Ectodermal cell (in vitro differentiated cells): ENCODE data around the gene CLASP1.
"Not testable (repeated sequence)": the region's sequence is repeated elsewhere in the genome, so short reads cannot be mapped to it uniquely, and the experiment has no call there.

Source experiments
- H3K27ac ChIP-seq: 2 replicates; pipeline ENCODE4 v1.7.0; 2013; ENCODE audit warnings: mild to moderate bottlenecking, low read depth, low read length; ENCODE audit not compliant: insufficient read depth, poor library complexity, severe bottlenecking
- H3K27me3 ChIP-seq: 2 replicates; pipeline ENCODE4 v1.7.0; 2013; ENCODE audit warnings: mild to moderate bottlenecking, low read length; ENCODE audit not compliant: insufficient read depth, control insufficient read depth, poor library complexity, severe bottlenecking
- H3K36me3 ChIP-seq: one replicate; pipeline ENCODE4 v1.7.0; 2013; ENCODE audit warnings: low read length; ENCODE audit not compliant: control insufficient read depth, insufficient read depth
- H3K4me1 ChIP-seq: one replicate; pipeline ENCODE4 v1.7.0; 2013; ENCODE audit warnings: low read length; ENCODE audit not compliant: control insufficient read depth, insufficient read depth
- H3K4me3 ChIP-seq: 2 replicates; pipeline ENCODE4 v1.7.0; 2013; ENCODE audit warnings: low read depth, low read length, control low read depth; ENCODE audit not compliant: insufficient read depth
- H3K9me3 ChIP-seq: 2 replicates; pipeline ENCODE4 v1.7.0; 2013; ENCODE audit warnings: mild to moderate bottlenecking, low read length, moderate library complexity; ENCODE audit not compliant: control insufficient read depth
- whole genome bisulfite sequencing, 2 experiments: methylation state at CpG; one replicate each; pipeline ENCODE4 v1.1.7; 2013; ENCODE audit warnings: missing lambda C conversion rate in 2 of 2; 5-methylcytosine and 5-hydroxymethylcytosine counted together

Gene CLASP1

DNA sequence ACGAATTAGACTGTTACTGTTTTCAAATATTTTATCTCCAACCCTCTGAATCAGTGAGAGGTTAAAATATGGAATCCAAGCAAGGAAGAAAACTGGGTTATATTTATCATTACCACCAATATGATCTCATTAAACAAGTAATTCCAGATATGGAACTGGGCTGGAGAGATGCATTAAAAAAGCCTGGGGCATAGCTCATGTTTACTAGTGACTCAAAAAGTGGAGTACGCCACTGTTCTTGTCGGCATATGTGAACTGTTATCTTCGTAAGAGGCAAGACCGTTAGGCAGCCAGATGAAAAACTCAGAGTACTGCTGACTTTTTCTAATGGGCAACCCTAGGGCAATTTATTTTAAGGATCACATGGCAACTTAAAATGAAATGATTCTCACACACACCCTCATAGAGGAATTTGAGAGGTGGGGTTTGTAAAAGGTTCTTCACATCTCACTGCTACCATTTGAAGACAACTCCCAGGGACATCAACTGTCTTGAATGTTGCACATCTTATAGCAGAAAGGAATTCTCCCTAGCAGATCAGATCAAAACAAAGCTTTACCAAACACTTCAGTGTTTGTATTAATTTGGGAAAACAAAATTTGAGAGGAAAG lies 259.1 kb downstream of the CLASP1 start:
- no peak overlapping the region for H3K27ac ChIP-seq
- no peak overlapping the region for H3K4me3 ChIP-seq
- no peaks in the 10 kb centered on the region for H3K27me3 ChIP-seq
- H3K9me3 ChIP-seq = no peaks in the 10 kb centered on the region
- no peaks in the 10 kb centered on the region for H3K4me1 ChIP-seq
- 98% methylated on average over 4 to 5 of the region's 5 CpGs for WGBS, 2 experiments
- H3K36me3 ChIP-seq = peaks cover 8% of the 10 kb centered on the region

DNA sequence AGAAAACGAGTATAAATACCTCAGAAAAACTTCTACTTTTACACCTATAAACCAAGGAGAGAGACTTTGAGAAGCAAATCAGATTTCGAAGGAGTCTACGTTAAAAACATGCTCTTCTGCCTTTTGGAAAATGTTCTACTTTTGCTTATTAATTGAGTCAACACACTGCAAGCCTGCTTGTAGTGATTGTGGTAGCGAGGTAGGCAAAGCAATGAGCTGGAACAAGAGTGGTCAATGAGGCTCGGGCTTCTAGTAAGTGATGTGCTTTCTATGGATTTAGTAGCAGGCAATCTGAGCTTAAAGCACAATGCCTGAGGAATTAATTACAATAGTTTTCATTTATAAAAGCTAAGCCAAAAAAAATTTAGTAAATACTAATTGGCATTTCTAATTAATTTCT lies 260.9 kb downstream of the CLASP1 start:
- Histone ChIP-seq H3K27ac (no peak overlapping the region), H3K4me1 (no peaks in the 10 kb centered on the region), H3K27me3 (no peaks in the 10 kb centered on the region), H3K9me3 (no peaks in the 10 kb centered on the region), H3K36me3 (peaks cover 12% of the 10 kb centered on the region), H3K4me3 (no peak overlapping the region)
- 95 to 97% methylated on average over 5 of the region's 5 CpGs for WGBS, 2 experiments

DNA sequence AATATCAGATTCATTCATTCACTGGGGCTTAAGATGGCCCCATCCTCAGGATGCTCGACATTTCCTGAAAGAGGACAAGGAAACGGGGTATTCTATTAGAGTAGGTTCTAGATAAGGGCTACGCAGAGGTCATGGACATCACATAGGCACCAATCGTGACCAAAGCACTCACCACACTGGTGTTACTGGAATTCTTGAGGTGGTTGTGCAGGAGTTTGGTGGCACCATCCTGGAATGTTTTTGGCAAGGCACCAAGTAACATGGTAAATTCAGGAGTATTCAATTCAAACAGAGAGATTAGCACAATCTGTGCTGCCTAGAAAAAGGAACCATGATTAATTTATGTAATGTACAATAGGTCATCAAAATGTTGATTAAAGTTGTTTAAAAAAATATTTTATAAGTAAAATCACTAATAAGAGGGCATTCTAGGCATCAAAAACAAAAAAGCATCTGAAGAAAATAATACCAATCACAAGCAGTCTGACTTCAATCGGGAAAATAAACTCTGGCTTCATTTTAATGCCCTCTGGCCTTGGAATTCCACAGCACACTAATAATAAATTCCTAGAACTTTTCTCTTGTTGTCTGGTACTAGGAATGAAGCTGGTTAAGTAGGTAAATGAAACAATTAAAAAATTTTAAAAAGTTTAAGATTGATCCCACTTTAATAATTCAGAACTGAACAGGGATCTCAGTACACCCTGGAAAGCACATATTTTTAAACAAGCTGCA lies 261.5 kb downstream of the CLASP1 start:
- H3K9me3 ChIP-seq = no peaks in the 10 kb centered on the region
- 96% methylated on average over 5 of the region's 5 CpGs for WGBS, 2 experiments
- H3K27ac ChIP-seq = no peak overlapping the region
- H3K27me3 ChIP-seq = no peaks in the 10 kb centered on the region
- no peak overlapping the region for H3K4me3 ChIP-seq
- peaks cover 12% of the 10 kb centered on the region for H3K36me3 ChIP-seq
- H3K4me1 ChIP-seq = no peaks in the 10 kb centered on the region

DNA sequence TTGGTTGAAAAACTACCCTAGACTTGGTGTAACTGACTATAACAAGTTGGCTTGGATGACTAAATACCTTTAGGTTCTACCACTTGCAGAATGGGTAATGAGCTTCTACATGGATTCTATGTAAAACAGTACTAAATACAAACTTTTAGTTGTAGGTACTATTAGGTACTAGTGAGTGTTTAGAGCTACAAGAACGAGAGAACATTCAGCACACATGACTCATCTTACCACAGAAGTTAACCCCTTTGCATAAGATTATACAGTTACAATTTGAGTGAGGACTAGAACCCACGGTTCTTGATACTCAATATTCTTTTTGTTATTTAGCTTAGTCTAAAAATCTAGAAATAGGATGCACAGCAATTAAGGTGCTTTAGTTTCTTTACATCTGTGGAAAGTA lies 262.6 kb downstream of the CLASP1 start:
- 77% methylated on average over 2 of the region's 2 CpGs; no CpG with 5 or more reads in 1 of the 2 experiments for WGBS, 2 experiments
- Histone ChIP-seq H3K27me3 (no peaks in the 10 kb centered on the region), H3K4me3 (no peak overlapping the region), H3K9me3 (no peaks in the 10 kb centered on the region), H3K27ac (no peak overlapping the region), H3K36me3 (peaks cover 10% of the 10 kb centered on the region), H3K4me1 (no peaks in the 10 kb centered on the region)

DNA sequence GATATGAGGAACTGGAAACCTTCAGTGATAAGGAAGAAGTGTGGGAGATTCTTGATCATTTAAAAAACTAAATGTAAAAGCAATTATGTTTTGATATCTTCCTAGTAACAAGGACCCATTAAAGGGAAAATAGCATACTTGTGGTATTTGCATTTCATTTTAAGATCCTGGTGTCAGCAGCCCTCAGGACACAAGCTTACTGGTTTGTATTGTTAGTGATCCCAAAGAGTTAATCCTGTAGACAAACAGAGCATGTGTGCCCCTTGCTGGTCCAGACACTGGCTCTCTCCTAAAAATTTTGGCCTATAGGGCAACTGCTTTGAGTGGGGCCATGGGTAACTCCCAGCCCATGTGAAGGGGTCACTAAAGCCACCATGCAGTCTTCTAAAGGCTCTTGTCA lies 263.2 kb downstream of the CLASP1 start:
- Histone ChIP-seq H3K27ac (no peak overlapping the region), H3K36me3 (peaks cover 14% of the 10 kb centered on the region), H3K27me3 (no peaks in the 10 kb centered on the region), H3K4me1 (no peaks in the 10 kb centered on the region), H3K4me3 (no peak overlapping the region), H3K9me3 (no peaks in the 10 kb centered on the region)

DNA sequence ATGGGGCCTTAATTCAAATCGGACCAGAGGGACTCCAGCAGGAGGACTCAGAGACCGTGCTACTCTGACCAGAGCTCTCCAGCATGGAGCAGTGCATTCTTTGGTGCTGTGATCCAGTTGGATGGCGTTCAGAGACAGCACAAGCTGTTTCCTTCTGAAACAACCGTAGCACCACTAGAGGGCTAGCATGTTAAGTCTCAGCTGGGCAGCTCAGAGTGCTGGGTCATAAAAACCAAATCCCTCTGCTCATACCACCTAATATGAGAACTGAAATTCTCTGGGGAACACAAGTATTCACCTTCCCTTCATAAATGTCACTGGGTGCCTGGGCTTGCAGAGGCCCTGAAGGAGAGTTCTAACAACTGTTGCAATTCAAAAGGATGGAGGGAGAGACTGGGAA lies 266.5 kb downstream of the CLASP1 start:
- Histone ChIP-seq H3K4me3 (no peak overlapping the region), H3K36me3 (peaks cover 14% of the 10 kb centered on the region), H3K9me3 (no peaks in the 10 kb centered on the region), H3K4me1 (no peaks in the 10 kb centered on the region), H3K27ac (no peak overlapping the region), H3K27me3 (no peaks in the 10 kb centered on the region)
- WGBS, 2 experiments = 90 to 91% methylated on average over 4 of the region's 4 CpGs

DNA sequence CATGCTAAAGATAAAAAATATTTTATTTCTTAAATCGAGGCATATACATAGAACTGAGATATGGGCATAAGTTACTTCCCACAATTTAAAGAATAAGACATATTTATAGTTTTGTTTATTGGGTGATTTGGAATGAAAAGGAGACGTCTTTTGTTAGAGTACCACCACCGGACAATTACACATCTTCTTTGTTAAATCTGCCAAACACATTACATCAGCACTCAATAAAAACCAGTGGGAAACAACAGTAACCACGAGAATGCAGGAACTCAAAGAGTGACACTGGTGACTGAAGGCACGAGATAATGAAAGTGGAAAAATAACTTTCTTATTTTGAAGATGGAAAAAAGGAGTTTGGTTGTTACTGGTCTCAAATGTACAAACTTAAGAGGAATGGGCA lies 271.6 kb downstream of the CLASP1 start:
- no peak overlapping the region for H3K4me3 ChIP-seq
- no peak overlapping the region for H3K27ac ChIP-seq
- H3K36me3 ChIP-seq = peaks cover 26% of the 10 kb centered on the region
- WGBS, 2 experiments = 84 to 96% methylated on average over 2 to 4 of the region's 5 CpGs
- H3K4me1 ChIP-seq = no peaks in the 10 kb centered on the region
- H3K27me3 ChIP-seq = no peaks in the 10 kb centered on the region
- no peaks in the 10 kb centered on the region for H3K9me3 ChIP-seq

DNA sequence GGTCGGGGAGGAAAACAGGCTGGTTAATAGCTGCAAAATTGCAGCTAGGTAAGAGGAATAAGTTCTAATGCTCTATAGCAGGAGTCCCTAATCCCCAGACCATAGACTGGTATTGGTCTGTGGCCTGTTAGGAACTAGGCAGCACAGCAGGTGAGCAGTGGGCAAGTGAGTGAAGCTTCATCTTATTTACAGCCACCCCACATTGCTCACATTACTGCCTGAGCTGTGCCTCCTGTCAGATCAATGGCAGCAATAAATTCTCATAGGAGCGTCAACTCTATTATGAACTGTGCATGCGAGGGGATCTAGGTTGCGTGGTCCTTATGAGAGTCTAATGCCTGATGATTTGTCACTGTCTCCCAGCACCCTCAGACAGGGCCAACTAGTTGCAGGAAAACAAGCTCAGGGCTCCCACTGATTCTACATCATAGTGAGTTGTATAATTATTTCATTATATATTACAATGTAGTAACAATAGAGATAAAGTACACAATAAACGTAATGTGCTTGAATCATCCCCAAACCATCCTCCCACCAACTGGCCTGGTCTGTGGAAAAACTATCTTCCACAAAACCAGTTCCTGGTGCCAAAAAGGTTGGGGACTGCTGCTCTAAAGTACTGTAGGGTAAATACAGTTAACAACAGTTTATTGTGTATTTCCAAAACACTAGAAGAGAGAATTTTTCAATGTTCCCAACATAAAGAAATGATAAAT lies 272.6 kb downstream of the CLASP1 start:
- Histone ChIP-seq H3K9me3 (no peaks in the 10 kb centered on the region), H3K27me3 (no peaks in the 10 kb centered on the region), H3K4me1 (no peaks in the 10 kb centered on the region), H3K36me3 (peaks cover 25% of the 10 kb centered on the region), H3K4me3 (no peak overlapping the region), H3K27ac (no peak overlapping the region)
- WGBS, 2 experiments = 94 to 98% methylated on average over 5 of the region's 5 CpGs

DNA sequence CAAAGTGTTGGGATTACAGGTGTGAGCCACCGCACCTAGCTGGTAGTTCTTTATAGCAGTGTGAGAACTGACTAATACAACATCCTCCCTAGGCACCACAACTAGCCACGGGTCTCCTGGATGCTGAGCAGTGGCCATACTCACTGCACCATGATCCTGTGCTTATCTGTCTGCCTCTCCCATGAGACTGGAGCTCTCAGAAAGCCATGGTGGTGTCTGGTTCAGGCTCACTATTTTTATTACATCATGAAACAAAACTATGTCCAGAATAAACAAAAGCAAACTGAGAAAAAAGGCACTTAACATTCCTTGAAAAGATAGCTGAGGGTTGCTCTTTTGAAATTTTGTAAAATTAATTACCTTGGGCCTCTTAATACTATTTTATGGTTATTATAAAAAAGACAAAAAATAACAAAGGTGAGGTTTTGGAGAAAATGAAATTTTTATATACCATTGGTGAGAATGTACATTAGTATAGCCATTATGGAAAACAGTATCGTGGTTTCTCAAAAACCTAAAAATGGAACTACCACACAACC lies 273.6 kb downstream of the CLASP1 start:
- H3K27me3 ChIP-seq = no peaks in the 10 kb centered on the region
- H3K36me3 ChIP-seq = peaks cover 20% of the 10 kb centered on the region
- H3K27ac ChIP-seq = no peak overlapping the region
- no peak overlapping the region for H3K4me3 ChIP-seq
- WGBS, 2 experiments = 88 to 98% methylated on average over 3 of the region's 3 CpGs
- no peaks in the 10 kb centered on the region for H3K4me1 ChIP-seq
- no peaks in the 10 kb centered on the region for H3K9me3 ChIP-seq

DNA sequence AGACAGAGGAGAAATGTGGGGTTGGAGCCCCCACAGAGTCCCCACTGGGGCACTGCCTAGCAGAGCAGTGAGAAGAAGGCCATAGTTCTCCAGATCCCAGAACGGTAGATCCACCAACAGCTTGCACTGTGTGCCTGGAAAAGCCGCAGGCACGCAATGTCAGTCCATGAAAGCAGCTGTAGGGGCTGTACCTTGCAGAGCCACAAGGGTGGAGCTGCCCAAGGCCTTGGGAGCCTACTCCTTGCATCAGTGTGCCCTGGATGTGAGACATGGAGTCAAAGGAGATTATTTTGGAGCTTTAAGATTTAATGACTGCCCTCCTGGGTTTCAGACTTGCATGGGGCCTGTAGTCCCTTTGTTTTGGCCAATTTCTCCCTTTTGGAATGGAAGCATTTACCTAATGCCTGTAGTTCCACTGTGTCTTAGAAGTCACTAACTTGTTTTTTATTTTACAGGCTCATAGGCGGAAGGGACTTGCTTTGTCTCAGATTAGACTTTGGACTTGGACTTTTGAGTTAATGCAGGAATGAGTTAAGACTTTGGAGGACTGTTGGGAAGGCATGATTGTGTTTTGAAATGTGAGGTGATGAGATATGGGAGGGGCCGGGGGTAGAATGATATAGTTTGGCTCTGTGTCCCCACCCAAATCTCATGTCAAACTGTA lies 274.7 kb downstream of the CLASP1 start:
- not testable (repeated sequence) for H3K9me3 ChIP-seq, H3K4me1 ChIP-seq, H3K4me3 ChIP-seq, H3K27ac ChIP-seq, H3K27me3 ChIP-seq
- peaks cover 20% of the 10 kb centered on the region for H3K36me3 ChIP-seq
- 82 to 93% methylated on average over 5 of the region's 5 CpGs for WGBS, 2 experiments
